MCF 10A (cell line): ENCODE data around the gene ADAMTS2. TPM values are rescaled to one million over a fixed set of nuclear protein-coding genes. Genes with fewer than 3 reads are reported as not detected.

ENCODE experiments used
- BruUV-seq: library from RNA; stranded (reverse); fragments of 400-500 nt; replicated peaks from 2 replicates; lab custom pipeline; 2021; lab: Mats Ljungman, UMichigan
- CTCF ChIA-PET: fragments of 300-600 bp; sonication (Branson Sonifier 250); formaldehyde crosslinking; extraction: SDS; loops from one replicate; lab custom pipeline; 2021; ENCODE audit warnings: antibody characterized with exemption, inconsistent platforms; lab: Yijun Ruan, JAX
- POLR2A ChIA-PET: fragments of 300-600, 350-650 bp; sonication (Branson Sonifier 250); formaldehyde crosslinking; extraction: SDS; loops from one replicate; lab custom pipeline; 2020; ENCODE audit warnings: antibody characterized with exemption, inconsistent platforms; lab: Yijun Ruan, JAX
- DNase-seq: peaks from one replicate; pipeline ENCODE4 v3.0.0-alpha.2; 2018; ENCODE audit not compliant: unreplicated experiment
- H3K27ac Mint-ChIP-seq: one replicate; pipeline ENCODE4 v1.8.0; 2022; ENCODE audit warnings: mild to moderate bottlenecking, low read depth, mixed read lengths; ENCODE audit not compliant: unreplicated experiment
- H3K27me3 Mint-ChIP-seq: one replicate; pipeline ENCODE4 v1.8.0; 2022; ENCODE audit warnings: mixed read lengths; ENCODE audit not compliant: insufficient read depth, unreplicated experiment
- H3K36me3 Mint-ChIP-seq: one replicate; pipeline ENCODE4 v1.8.0; 2022; ENCODE audit warnings: mild to moderate bottlenecking, moderate library complexity, mixed read lengths; ENCODE audit not compliant: insufficient read depth, unreplicated experiment
- H3K4me1 Mint-ChIP-seq: one replicate; pipeline ENCODE4 v1.8.0; 2022; ENCODE audit warnings: mixed read lengths; ENCODE audit not compliant: insufficient read depth, unreplicated experiment
- H3K4me3 Mint-ChIP-seq: one replicate; pipeline ENCODE4 v1.8.0; 2022; ENCODE audit warnings: mild to moderate bottlenecking, moderate library complexity, mixed read lengths; ENCODE audit not compliant: unreplicated experiment
- H3K9me3 Mint-ChIP-seq: one replicate; pipeline ENCODE4 v1.8.0; 2022; ENCODE audit warnings: mixed read lengths; ENCODE audit not compliant: unreplicated experiment
- CTCF ChIP-seq: fragments of 200-600 bp; IDR thresholded peaks from one replicate; pipeline ENCODE4 v1.8.0; 2022; ENCODE audit warnings: antibody characterized with exemption, mild to moderate bottlenecking; ENCODE audit not compliant: unreplicated experiment
- intact Hi-C: fragments of 100-400 bp; cut with micrococcal nuclease; formaldehyde crosslinking; loops from 2 replicates; pipeline ENCODE4 v1.14.1; 2022
- total RNA-seq: library from RNA; stranded (reverse); gene quantifications from 2 replicates; pipeline ENCODE4 v1.2.3, GENCODE V29; 2022

Gene ADAMTS2
- total RNA-seq, 1 experiment from 2014 or later, result not detected

DNA sequence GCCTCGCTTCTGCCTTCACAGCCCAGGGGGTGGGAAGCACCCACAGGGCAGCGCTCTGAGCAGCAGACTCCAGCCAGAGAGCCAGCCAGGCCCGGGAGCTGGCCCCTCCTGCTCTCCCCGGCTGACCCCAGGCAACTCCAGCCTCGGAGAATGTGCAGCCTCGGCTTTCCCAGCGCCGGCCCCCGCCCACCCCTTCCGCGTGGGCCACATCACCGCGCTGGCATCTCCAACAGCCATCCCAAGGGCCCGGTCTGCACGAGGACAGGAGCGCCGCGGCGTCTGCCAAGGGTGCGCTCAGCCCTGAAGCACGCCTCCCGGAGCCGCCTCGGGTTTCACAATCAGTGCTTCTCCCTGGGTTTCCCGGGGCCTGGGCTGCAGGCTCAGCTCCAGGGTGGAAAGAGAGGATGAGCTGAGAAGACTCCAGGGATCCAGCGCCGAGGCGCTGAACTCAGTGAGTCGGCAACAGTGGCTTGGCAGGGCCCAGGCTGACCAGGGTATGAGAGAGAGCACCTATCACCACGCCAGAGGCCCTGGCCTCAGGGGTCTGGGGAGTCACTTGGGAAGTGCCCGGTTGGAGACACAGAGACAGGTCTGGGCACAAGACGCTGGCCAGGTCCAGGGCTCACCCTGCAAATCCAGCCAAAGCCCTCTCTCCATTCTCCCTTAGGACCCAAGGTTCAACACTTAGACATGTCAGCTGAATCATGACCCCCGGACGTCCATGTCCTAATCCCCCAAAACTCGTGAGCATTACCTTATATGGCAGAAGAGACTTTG is 79.6 kb downstream of the ADAMTS2 start:
- Mint-ChIP-seq H3K9me3 (peaks cover 6% of the 10 kb centered on the region), H3K27ac (peak overlapping the region; percentile 43), H3K4me1 (peaks cover 18% of the 10 kb centered on the region), H3K36me3 (peaks cover 4% of the 10 kb centered on the region), H3K4me3 (peak overlapping the region; percentile 56), H3K27me3 (no peaks in the 10 kb centered on the region)
- no TSS peak for BruUV-seq
- no peak for TF ChIP-seq CTCF
- ChIA-PET CTCF (interaction anchor here (0.7 kb wide), 1 partner anchor 18 kb away, joined by 3 read pairs; no protein-coding TSS in a partner anchor), POLR2A (interaction anchor here (0.5 to 0.7 kb wide), 4 partner anchors 14 to 961 kb away, joined by 3 to 4 read pairs (median 4); no protein-coding TSS in a partner anchor)
- peak; percentile 75 for DNase-seq
- intact Hi-C loops, result no loop called here

- no peak overlapping the region for H3K4me3 Mint-ChIP-seq
- intact Hi-C loops, result no loop called here
- no peak overlapping the region for H3K27ac Mint-ChIP-seq
Measured at GRCh38 chr5:179264783-179265513, 80.3 kb downstream of the ADAMTS2 start.

GRCh38 chr5:179264053-179264782 is 81.0 kb downstream of the ADAMTS2 start:
- H3K27me3 Mint-ChIP-seq, result no peaks in the 10 kb centered on the region
- CTCF ChIA-PET, result no interaction called here
- peaks cover 6% of the 10 kb centered on the region for H3K9me3 Mint-ChIP-seq
- H3K36me3 Mint-ChIP-seq, result peaks cover 4% of the 10 kb centered on the region
- H3K27ac Mint-ChIP-seq, result no peak overlapping the region
- POLR2A ChIA-PET, result no interaction called here
- BruUV-seq, result no TSS peak
- no peak overlapping the region for H3K4me3 Mint-ChIP-seq
- H3K4me1 Mint-ChIP-seq, result peaks cover 15% of the 10 kb centered on the region
- TF ChIP-seq CTCF, result no peak
- no peak for DNase-seq
- intact Hi-C loops, result no loop called here

More at GRCh38 chr5:179264783-179265513, 80.3 kb downstream of the ADAMTS2 start:
- H3K4me1 Mint-ChIP-seq, result peaks cover 15% of the 10 kb centered on the region
- BruUV-seq, result no TSS peak
- H3K36me3 Mint-ChIP-seq, result peaks cover 4% of the 10 kb centered on the region
- no peak for DNase-seq
- H3K27me3 Mint-ChIP-seq, result no peaks in the 10 kb centered on the region
- ChIA-PET CTCF (no interaction called here), POLR2A (interaction anchor here (0.5 kb wide), 2 partner anchors 222 to 960 kb away, joined by 3 to 4 read pairs; no protein-coding TSS in a partner anchor)
- peaks cover 6% of the 10 kb centered on the region for H3K9me3 Mint-ChIP-seq
- TF ChIP-seq CTCF, result no peak
